HG02840 (cell line): ENCODE results near the gene GPC4.
"Not testable (repeated sequence)": the region's sequence is repeated elsewhere in the genome, so short reads cannot be mapped to it uniquely, and the experiment has no call there.

Source experiments
- ATAC-seq: cut with Tn5 transposase; IDR thresholded peaks from one replicate; pipeline ENCODE4 v1.9.1; 2021; ENCODE audit warnings: mild to moderate bottlenecking, moderate library complexity, moderate number of reproducible peaks; ENCODE audit not compliant: unreplicated experiment, low FRiP score

Gene GPC4

DNA sequence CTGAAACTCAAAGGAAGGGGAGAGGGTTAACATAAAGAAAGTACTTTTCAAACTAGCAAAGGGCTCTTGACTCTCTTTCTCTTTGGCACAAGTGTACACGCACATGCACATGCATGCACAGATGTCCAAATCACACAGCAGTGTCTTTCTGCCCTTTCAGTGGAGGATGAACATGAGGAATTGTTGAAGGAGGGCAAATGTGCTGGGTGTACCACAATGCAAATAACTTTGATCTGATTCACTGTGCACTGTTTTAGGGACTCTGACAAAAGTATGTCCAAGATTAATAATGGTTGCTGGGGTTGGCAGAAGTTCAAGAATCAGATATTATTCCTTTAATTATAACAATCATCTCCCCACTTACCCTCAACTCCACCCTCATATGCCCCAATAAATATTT lies 93.8 kb downstream of the GPC4 start:
- ATAC-seq, result no peak

DNA sequence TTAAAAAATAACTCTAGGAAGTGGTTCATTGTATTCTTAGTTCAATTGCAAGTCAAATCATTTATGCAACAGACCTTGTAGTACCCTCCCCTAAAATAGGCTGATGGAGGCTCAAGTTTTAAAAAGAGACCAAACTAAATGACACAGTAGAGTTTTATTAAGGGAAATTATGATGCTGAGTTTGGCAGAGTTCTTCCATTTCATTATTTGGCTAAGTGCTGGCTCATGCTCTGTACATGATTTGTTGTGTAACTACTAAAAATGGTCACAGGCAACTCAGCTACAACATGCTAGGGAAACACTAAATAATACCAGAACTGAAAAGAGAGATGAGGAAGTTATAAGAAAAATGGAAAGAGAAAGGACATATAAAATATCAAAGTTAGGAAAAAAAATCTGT lies 101.0 kb downstream of the GPC4 start:
- no peak for ATAC-seq

DNA sequence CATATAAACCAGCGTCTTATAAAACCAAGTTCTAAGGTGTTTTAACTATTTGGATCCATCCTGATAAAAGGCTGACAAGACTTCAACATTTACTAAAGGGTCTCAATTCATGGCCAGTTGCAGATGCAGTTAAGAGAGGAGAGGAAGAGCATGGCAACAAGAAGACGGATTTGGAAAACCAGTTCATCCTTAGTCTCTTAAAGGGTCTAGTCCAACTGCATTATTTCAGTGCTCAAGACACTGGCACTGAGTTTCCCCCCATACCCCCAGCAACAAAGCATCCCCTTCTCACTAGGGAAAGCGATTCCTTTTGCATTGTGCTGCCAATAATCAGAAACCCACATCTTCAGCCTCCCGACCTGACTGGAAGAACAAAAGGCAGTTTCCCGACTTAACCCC lies 106.8 kb downstream of the GPC4 start:
- no peak for ATAC-seq

DNA sequence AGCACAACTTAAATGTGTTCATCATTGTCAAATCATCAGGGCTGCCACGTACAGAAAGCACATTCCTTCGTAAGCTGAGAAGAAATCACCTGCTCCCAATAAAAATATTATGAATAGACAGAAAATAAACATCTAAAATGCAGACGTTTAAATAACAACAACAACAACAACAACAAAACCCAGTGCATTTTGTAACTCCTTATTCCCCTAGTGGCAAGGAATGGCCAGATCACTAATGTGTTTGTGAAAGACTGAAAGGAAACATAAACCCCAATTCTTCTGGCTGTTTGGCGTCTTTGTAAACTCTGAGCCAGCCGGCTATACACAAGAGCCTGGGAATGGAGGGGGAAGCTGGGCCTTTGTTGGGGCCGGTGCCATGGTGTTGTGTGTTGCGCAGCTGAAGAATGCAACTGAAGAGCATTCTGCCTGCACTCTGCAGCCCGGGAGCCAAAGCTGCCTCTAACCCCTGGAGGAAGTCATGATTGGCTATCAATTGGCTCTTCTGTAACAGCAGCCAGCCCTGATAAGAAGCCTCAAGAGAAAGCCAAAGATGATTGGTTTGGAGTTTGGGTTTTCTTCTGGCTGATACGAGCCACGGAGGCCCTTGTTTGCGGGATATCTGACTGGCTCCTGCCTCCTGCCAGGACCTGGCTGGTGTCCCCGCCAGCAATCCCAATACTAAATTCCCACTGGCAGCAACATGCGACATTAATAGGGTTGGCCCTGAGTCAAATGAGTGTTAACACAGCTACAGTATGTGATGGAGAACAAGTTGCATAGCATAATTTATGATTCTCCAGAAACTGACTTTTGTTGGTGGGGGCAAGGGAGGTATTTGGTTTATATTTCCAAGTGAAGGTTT lies 107.4 kb downstream of the GPC4 start:
- ATAC-seq, result no peak

DNA sequence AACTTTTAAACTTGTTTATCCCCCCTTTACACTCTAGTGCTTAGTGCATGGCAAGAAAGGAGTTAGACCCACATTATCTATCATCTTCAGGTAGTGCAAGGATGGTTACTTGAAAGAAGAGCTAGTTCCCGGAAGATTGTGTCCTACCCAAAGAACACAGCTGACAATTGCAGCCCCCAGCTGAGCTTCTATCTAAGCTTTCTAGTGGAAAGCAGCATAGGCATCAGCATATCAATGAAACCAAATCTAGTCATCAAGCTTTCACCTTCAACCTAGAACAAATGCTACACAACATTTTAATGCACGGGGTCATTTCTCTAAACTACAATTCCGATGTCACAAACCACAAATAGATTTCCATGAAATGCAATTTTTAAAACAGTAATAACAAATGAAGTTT lies 108.2 kb downstream of the GPC4 start:
- ATAC-seq, result no peak

DNA sequence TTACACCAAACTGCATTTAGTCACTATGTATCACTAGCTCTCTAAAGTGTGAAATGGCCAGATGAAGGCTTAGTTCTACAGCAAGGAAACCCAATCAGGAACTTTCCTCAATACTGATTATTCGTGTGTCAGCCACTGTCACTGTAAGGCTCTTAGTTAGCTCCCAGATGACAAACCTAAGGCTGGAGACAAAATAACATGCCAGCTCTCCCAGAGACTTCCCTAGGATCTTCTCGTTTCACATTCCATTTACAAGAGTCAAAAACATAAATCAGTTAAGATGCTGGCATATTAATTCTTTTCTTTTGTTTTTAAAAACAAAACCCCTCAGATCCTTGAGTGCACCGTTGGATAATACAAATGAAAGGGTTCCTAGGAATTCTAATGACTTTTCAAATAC lies 109.0 kb downstream of the GPC4 start:
- ATAC-seq, result no peak

DNA sequence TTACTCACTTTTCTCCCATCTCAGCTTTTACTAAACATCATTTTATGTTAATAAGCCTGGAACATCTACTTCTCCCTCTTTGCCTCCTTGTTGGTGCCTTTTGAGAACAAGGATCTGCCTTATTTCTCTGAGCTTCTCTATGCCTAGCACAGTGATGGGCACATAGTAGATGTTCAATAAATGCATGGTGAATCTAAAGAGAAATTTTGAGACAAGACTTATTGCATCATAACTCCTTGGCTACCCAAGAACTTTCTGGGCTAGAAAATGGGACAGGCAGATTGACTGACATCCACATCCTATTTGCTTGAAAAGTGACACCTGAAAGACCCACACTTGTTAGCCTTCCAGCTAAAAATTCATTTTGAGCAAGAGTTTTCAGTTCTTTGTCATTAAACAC lies 109.9 kb downstream of the GPC4 start:
- ATAC-seq, result no peak

DNA sequence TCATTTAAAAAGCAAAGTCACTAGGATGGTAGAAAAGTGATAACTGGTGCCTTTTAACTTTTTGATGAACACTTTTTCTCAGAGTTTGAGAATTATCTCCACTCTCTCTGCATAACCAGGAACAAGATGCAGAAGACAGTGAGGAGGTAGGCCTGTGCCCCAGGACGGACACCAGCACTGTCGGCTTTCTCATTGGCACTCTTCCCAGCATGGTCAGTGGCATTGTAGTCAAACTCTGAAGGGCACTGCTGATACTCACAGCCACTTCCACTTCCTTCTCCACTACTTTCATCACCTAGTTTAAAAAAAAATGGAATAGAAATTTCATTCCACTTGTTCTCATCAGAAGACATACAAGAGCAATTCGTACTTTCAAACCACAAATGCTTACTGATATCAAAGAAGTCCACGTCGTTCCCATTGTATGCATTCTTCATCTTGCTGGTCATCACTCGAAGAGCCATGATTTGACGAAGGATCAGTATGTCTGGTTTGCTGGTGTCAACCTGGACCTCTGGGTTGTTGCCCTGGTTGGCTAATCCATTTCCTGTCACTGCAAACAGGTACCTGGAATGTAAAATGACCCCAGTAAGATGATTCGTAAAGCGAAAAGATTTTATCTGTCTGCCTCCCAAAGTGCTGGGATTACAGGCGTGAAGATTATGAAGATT lies 112.4 kb downstream of the GPC4 start:
- ATAC-seq, result no peak

DNA sequence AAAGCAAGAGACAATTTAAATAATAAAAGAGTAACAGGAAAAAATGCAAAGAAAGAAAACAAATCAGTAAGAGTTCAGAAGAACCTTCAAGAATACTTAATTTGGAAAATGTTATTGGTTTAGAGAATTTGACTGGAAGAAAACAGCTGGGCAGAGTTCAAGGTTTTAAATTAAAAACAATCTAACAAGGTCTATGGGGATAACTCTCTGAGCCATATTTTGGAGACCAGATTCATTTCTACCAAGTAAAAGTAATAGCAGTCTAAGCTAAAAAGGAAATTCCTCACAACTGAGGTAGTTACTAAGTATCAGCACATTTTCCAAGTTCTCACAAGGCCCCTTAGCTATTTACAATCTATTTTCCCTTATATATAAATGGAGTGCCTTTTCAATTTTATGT lies 114.7 kb downstream of the GPC4 start:
- ATAC-seq, result no peak

DNA sequence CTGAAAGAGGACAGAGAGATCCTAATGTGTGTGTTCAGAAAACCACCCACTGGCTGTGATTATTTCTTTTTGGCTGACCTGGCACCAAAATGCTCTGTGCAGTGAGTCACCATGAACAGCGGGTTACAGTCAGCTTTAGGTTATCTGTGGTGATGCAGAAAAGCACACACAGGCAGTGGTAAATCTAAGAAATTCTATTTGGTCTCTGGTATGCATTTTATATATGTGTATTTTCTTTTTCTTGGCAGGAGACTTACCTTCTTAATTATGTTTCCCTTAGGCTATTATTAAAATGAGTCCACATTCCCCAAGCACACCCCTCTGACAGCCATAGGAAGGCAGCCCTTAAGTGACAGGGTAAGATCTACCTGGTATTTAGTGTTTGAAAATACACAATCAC lies 118.0 kb downstream of the GPC4 start:
- ATAC-seq, result no peak

DNA sequence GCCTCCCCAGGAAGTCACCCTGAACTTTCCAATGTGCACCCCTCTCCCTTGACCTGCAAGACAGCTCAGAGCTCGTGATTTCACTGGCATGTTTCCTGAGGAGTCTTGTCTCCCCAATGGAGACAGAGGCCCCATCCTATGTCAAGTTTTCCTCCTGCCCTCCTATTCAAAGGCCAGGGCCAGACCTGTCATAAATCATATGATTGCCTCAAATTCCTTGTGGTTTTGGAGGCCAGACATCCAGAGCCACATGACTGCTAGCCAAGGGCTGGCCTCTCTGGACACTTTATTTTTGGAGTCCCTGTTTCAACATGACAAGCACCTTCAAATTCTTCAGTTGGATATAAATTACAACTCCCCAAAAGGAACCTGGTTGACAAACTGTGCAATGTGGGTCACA lies 121.2 kb downstream of the GPC4 start:
- ATAC-seq, result no peak

DNA sequence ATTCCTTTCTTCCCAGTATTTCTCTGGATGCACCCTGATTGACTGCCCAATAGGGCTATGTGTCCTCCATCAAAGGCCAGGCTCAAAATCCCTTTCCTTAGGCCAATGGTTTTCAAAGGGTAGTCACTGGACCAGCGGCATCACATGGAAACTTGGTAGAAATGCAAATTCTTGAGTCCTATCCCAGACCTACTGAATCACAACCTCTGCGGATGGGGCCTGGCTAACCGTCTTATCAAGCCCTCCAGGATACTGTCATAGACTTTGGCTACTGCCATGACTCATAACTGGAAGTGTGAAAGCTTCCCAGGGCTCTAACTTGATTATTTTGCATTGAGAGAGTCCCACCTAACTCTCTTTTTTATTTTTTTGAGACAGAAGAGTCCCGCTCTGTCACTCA lies 125.2 kb downstream of the GPC4 start:
- ATAC-seq, result no peak

DNA sequence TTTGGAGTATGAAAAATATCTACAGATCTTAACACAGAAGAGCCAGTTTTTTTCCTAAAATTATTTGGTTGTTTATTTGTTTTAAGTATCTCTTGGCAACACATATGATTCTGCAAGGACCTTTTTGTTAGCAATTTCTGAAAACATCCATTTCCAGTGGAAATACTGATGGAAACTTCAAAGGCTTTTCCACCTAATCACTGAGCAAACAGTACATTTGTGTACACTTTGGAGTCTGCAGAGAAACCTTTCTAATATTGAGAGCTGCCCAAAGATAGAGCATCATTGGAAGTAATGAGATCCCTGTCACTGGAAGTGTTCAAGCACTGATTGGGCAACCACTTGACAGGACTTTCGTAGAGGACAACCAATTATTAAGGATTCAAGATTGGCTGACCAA lies 127.4 kb downstream of the GPC4 start:
- ATAC-seq, result no peak

DNA sequence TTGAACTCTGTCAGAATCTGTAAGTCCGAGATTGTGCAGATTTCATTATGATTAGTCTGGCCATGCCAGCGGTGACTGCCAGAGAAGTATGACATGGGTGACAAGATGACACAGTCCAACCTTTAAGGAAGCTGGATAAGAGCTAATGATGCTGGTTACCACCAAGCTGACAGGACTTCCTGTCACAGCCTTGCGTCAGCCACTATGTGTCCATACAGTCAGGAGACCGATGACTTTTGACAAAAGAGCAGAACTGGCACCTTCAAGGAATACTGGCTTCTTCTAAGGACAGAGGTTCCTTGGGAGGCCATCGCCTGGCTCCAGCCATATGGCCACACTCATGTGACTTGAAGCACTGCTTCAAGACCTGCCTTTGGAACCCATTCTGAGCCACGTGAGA lies 129.9 kb downstream of the GPC4 start:
- ATAC-seq, result no peak

DNA sequence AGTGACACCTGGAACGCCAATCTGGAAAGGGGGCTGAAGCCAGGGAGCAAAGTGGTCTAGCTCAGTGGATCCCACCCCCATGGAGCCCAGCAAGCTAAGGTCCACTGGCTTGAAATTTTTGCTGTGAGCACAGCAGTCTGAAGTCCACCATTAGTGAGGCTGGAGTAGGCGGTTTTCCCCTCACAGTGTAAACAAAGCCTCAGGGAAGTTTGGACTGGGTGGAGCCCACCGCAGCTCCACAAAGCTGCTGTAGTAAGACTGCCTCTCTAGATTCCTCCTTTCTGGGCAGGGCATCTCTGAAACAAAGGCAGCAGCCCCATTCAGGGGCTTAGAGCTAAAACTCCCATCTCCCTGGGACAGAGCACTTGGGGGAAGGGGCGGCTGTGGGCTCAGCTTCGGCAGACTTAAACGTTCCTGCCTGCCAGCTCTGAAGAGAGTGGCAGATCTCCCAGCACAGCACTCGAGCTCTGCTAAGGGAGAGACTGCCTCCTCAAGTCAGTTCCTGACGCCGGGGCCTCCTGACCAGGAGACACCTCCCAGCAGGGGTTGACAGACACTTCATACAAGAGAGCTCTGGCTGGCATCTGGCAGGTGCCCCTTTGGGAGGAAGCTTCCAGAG lies 136.1 kb downstream of the GPC4 start:
- not testable (repeated sequence) for ATAC-seq

DNA sequence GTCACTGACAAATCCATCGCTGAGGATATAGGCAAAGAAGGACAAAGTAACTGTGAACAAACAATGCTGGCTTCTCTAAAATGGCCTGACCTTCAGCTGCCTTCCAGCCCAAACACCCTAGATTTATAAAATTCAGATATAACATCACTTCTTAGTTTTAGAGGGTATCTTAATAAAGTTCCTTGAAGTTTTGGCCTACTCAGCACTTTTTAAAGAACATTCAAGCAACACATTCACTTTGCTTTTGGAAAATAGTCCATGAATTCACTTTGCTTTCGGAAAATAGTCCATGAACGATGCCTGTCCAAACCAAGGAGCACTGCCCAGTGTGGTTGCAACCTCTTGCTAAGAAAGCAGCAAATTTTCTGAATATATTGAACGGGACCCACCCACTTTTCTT lies 142.1 kb downstream of the GPC4 start:
- no peak for ATAC-seq

DNA sequence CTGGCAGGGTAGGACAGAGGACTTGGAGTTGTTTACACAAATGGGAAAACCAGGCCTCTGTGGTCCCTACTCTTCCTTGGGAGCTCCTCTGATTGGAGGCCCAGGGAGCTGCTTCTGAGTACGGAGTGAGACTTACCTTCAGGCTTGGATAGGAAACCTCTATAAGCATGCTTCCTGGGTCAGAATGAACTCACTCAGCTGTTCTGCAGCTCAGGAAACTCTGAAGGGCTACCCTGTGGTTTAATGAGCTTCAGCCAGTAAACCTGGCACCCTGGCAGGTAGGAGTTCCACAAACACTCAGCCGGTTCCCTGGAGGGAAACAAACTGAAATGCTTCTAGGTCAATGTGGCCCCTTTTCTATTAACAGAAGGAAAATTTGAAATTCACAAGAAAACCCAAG lies 146.1 kb downstream of the GPC4 start:
- ATAC-seq, result no peak

DNA sequence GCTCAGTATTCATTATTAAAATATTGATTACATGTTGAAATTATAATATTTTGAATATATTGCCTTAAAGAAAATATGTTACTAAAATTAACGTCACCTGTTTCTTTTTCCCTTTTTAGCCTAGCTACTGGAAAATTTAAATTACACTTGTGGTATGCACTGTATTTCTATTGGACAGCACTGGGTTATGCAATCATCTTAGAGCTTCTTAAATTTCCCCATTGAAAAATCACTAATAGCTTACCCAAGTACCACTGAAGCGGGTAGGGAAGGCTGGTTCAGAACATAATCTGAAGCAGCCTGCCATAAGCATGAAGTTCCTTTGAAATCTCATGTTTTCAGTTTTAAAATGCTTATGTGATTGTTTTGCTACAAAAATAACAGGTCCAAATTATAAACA lies 147.7 kb downstream of the GPC4 start:
- no peak for ATAC-seq

DNA sequence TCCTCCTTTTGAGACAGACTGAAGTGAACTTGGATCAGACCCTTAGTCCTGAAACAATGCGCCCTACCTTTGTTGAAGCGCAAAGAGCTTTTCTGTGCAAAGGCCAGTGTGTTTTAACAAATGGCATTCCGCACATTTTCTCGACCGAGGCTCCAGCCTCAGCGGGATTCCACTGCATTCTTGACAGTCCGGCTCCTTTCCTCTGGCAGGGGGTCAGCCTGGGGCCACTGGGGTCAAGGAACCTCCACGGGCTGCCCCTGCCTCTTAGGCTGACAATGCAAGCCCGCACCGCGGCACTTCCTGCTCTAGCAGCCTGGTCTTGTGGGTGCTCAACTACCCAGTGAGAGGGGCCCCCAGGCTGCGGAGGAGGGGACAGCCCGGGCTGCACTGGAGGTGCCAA lies 150.0 kb downstream of the GPC4 start:
- no peak for ATAC-seq

DNA sequence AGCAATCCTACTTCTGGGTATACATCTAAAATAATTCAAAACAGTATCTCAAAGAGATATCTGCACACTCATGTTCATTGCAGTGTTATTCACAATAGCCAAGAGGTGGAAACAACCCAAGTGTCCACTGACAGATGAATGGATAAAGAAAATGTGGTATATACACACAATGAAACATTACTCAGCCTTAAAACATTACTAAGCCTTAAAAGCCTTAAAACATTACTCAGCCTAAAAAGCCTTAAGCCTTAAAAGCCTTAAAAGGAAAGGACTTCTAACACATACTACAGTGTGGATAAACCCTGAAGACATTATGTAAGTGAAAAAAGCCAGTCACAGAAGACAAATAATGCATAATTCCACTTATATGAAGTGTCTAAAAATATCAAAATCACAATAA lies 156.8 kb downstream of the GPC4 start:
- no peak for ATAC-seq

DNA sequence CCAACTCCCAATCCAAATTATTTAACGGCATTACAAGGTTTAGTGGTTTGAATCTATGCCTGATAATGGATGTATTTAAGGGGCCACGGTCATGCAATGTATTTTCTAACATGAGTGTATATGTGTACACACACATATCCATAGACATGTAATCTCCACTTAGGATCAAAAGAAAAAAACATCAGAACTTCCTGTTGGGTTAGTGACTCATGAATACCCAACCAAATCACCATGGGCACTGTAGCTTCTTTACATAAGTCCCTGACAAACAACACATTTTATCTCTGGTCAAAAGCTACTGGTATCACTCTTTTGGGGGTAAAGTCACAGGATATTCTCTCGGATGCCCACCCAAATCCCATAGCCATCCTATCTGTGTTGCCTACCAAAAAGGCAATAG lies 160.6 kb downstream of the GPC4 start:
- no peak for ATAC-seq

DNA sequence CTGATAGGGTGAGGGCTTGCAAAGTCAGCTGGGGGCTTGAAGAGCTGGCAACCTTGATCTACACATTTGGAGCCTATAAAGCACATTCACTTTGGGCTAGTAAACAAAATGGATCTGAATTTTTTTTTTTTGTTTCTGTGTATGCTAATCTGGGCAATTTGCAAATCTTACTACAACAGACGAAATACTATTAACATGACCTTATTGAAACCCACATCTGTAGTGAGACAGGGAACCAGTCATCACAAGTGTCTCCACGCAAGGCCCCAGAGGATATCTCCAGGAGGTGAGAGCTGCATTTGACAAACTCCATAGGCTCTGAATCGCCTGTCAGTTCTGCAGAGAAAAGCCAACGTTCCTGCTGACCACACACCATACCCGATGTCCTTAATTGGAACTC lies 164.1 kb downstream of the GPC4 start:
- ATAC-seq, result no peak
